ENCODE data around the gene CCDC183. TPM values are rescaled to one million over a fixed set of nuclear protein-coding genes. Genes with fewer than 3 reads are reported as not detected.

Gene CCDC183
- total RNA-seq, 1 donor = 1.6 TPM

DNA sequence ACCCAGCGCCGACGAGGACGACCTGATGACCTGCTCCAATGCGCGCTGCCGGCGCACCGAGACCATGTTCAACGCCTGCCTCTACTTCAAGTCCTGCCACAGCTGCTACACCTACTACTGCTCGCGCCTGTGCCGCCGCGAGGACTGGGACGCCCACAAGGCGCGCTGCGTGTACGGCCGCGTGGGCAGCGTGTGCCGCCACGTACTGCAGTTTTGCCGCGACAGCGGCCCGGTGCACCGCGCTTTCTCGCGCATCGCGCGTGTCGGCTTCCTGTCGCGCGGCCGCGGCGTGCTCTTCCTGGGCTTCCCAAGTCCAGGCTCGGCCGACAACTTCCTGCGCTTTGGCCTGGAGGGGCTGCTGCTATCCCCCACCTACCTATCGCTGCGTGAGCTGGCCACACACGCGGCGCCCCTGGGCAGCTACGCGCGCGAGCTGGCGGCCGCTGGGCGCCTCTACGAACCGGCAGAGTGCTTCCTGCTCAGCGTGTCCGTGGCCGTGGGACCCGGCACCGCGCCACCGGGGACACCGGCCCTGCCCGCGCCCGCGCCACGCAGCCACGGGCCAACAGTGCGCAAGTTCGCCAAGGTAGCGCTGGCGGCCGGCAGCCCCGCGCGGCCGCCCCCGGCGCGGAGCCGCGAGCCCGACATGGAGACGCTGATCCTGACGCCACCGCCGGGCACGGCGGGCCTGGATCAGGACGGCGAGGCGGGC, 50.4 kb downstream of the CCDC183 start:
- no peak for DNase-seq (ENCODE audit: low read depth in 2 of 3, low spot score in 2 of 3)

- DNase-seq (ENCODE audit: low read depth in 2 of 3, low spot score in 2 of 3) = no peak
These were observed 51.1 kb downstream of the CCDC183 start for GRCh38 chr9:136847088-136847825.

DNA sequence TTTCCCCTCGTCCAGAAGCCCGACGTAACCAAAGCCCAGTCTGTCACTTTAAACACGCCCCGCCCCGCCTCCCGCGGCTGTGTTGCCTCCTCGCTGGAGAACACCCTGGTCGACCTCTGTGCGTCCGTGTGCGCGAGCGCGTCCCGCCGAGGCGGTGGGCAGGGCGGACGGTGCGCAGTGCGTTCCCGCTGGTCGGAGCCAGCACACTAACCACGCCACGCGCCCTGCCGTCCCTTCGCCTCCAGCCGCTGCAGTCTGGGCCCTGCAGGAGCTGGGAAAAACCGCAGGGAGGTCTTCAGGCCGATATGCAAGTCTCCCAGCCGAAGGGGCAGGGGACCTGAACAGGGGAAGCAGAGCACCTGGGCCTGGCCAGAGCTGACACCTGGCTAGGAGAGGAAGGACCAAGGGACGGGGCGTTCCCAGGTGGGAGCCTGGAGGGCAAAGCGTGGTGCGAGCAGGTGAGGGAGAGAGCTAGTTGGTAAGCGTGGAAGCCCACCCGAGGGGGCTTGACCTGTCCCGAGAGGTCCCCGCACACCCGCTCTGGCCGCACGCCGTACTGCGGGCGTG, 51.8 kb downstream of the CCDC183 start:
- DNase-seq (ENCODE audit: low read depth in 2 of 3, low spot score in 2 of 3) = peak in 1 of 3 donors; percentile 52

DNA sequence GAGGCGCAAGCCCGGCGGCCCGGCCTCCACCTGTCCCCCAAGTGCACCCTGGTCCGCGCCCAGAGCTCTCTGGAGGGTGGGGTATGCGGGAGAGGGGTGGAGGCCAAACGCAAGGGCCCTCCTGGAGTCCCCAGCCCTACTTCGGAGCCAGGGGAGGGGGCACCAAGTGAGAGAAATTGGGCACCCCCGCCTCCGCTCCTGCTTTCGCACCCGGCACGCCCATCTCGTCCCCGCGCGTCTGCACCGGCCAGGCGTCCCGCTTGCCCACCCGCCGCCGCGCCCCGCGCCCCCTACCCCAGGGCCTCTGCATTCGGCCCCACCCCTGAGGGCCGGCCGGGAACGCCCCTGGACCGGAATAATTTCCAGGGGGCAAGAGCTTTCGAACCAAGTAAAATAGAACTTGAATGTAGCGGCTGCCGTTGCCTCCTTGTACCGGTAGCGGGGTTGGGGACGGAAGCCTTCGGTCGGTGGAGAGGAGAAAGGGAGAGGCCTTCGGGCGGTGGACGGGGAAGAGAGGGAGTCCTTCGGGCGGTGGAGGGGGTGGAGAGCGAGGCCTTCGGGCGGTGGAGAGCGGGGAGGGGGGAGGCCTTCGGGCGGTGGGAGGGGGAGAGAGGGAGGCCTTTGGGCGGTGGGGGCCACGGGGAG, 52.4 kb downstream of the CCDC183 start:
- peak in 1 of 3 donors; percentile 57 for DNase-seq (ENCODE audit: low read depth in 2 of 3, low spot score in 2 of 3)

GRCh38 chr9:136849038-136849959, 53.2 kb downstream of the CCDC183 start, which contains the start of gene PHPT1:
PHPT1 (plus strand) TSS chr9:136849409; CDS start chr9:136849431, 22 bp downstream.
- peak; percentile 90 to 98 (median 97) for DNase-seq (ENCODE audit: low read depth in 2 of 3, low spot score in 2 of 3)

DNA sequence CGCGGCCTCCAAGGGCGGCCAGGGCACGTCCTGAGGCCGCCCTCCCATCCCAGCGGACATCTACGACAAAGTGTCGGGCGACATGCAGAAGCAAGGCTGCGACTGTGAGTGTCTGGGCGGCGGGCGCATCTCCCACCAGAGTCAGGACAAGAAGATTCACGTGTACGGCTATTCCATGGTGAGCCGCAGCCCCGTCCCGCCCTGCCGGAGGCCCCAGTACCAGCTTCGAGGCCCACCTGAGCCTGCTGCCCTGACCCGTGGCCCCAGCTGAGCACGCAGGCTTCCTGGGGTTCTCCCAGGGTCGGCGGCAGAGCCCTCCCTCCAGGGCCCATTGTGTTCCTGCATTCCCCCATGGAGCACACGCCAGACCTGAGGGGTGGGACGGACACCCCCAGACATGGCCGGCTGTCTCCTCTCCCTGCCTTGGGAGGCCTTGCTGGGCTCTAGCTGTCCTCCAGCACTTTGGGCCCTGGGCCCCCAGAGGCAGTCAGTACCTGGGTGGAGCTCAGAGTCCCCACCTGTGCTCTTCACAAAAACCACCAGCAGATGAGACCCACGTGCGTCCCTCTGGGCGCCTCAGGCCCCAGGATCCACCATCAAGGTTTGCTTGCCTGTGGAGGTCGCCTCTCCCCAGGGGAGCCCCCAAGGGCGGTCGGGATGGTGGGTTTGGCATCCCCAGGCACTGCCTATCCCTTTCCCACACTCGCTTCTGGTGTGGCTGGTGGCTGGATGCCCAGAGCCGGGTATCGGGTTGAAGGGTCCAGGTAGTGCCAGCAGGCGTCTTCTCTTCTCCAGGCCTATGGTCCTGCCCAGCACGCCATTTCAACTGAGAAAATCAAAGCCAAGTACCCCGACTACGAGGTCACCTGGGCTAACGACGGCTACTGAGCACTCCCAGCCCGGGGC, 54.1 kb downstream of the CCDC183 start:
- DNase-seq (ENCODE audit: low read depth in 2 of 3, low spot score in 2 of 3) = no peak

DNA sequence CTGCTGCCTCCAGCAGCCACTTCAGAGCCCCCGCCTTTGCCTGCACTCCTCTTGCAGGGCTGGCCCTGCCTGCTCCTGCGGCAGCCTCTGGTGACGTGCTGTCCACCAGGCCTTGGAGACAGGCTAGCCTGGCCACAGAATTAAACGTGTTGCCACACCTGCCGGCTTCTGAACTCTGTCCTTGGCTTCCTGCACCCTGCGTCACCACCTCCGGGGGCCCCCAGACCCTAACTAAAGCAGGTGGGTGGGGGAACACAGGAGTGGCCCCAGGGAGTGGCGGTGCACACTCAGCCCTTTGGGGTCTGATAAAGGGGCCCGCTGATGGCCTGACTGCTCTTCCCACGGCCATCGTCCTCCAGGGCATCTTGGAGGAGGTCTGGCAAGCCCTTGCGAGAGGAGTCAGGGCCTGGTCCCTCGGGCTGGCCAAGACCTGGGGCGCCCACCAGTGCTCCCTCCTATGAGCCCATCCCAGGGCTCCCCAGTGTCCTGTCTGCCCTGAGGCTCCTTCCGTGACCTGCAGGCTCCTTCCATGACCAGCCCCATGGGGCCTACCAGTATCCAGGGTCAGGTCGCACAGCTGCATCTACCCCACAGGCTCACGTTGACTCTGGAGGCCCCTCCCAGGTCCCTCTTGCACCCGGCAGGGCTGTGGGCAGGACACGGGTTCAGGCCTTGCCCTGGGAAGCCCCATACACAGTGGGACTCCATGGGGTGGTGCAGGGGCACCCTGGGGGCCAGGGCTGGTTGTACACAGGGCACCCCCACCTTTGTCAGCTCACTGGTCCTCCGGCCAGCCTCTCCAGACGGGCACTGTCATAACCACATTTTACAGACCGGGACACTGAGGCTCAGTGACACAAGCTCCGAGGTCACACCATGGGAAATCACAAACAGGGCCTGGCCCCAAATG, 55.0 kb downstream of the CCDC183 start:
- DNase-seq (ENCODE audit: low read depth in 2 of 3, low spot score in 2 of 3) = no peak

GRCh38 chr9:136851941-136852663, 56.0 kb downstream of the CCDC183 start, which contains the start of gene MAMDC4:
MAMDC4 (plus strand) TSS chr9:136852346; CDS start chr9:136852417, 71 bp downstream.
- DNase-seq (ENCODE audit: low read depth in 2 of 3, low spot score in 2 of 3) = no peak

GRCh38 chr9:136852664-136853595, 56.8 kb downstream of the CCDC183 start:
- DNase-seq (ENCODE audit: low read depth in 2 of 3, low spot score in 2 of 3) = no peak

DNA sequence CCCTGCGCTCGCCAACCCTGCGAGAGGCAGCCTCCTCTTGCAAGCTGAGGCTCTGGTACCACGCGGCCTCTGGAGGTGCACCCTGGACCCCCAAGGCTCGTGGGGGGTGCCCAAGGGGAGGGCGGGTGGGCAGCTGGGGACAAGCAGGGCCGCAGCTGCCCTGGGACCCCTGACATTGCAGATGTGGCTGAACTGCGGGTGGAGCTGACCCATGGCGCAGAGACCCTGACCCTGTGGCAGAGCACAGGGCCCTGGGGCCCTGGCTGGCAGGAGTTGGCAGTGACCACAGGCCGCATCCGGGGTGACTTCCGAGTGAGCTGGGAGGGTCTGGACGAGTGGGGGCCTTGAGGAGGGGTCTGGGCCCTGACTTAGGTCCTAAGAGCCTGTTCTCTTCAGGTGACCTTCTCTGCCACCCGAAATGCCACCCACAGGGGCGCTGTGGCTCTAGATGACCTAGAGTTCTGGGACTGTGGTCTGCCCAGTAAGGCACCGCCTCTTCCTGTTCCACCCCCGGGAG, 57.5 kb downstream of the CCDC183 start:
- no peak for DNase-seq (ENCODE audit: low read depth in 2 of 3, low spot score in 2 of 3)

GRCh38 chr9:136854113-136854841, 58.1 kb downstream of the CCDC183 start:
- no peak for DNase-seq (ENCODE audit: low read depth in 2 of 3, low spot score in 2 of 3)

- DNase-seq (ENCODE audit: low read depth in 2 of 3, low spot score in 2 of 3) = no peak
These were observed 58.8 kb downstream of the CCDC183 start for GRCh38 chr9:136854842-136855460.

- DNase-seq (ENCODE audit: low read depth in 2 of 3, low spot score in 2 of 3) = no peak
These were observed 59.4 kb downstream of the CCDC183 start for GRCh38 chr9:136855461-136856078.

DNA sequence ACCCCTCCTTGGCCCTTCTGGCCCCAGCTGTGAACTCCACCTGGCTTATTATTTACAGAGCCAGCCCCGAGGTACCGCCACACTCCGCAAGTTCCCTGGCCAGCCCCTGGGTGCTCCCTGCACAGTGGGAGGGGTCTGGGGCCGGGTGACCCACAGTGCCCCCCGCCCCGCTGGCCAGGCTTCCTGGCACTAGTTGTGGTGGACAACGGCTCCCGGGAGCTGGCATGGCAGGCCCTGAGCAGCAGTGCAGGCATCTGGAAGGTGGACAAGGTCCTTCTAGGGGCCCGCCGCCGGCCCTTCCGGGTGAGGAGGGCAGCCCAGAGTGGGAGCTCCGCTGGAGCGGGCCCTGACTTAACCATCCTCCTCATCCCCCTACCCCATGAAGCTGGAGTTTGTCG, 59.9 kb downstream of the CCDC183 start:
- DNase-seq (ENCODE audit: low read depth in 2 of 3, low spot score in 2 of 3) = no peak
